OCI-LY7 (cell line): Measurements from ENCODE around the gene CMTM6. TPM values are rescaled to one million over a fixed set of nuclear protein-coding genes. Genes with fewer than 3 reads are reported as not detected.
"Not testable (repeated sequence)": the region's sequence is repeated elsewhere in the genome, so short reads cannot be mapped to it uniquely, and the experiment has no call there.

Experiments
- BruUV-seq: library from RNA; stranded (reverse); fragments of 400-500 nt; replicated peaks from 2 replicates; lab custom pipeline; 2021; lab: Mats Ljungman, UMichigan
- CTCF ChIA-PET: fragments of 300-600 bp; sonication (Branson Sonifier 250); formaldehyde crosslinking; loops from one replicate; lab custom pipeline; 2022; ENCODE audit warnings: antibody characterized with exemption; ENCODE audit not compliant: unreplicated experiment; lab: Charles Lee
- POLR2A ChIA-PET: fragments of 300-600 bp; sonication (Branson Sonifier 250); formaldehyde crosslinking; loops from one replicate; lab custom pipeline; 2022; ENCODE audit warnings: antibody characterized with exemption; lab: Charles Lee
- DNase-seq: peaks from one replicate; pipeline ENCODE4 v3.0.0-alpha.2; 2015; ENCODE audit warnings: low spot score
- H2AFZ ChIP-seq: fragments of 200-600 bp; sonication (generic), shearing (Covaris generic); 2 replicates; pipeline ENCODE4 v1.6.1; 2014; ENCODE audit warnings: mild to moderate bottlenecking, antibody characterized with exemption, low read length, moderate library complexity
- H3K27ac ChIP-seq: fragments of 200-600 bp; sonication (generic); 2 replicates; pipeline ENCODE4 v1.5.1; 2014; ENCODE audit warnings: mixed run types, low read depth, mild to moderate bottlenecking, moderate library complexity, low read length, inconsistent platforms; ENCODE audit not compliant: poor library complexity, severe bottlenecking
- H3K36me3 ChIP-seq: fragments of 200-600 bp; sonication (generic); 2 replicates; pipeline ENCODE4 v1.6.1; 2014; ENCODE audit warnings: mild to moderate bottlenecking, antibody characterized with exemption, low read length, moderate library complexity, mixed read lengths; ENCODE audit not compliant: insufficient read depth
- H3K4me1 ChIP-seq: fragments of 200-600 bp; sonication (generic); 2 replicates; pipeline ENCODE4 v1.5.1; 2014; ENCODE audit warnings: mild to moderate bottlenecking, low read length; ENCODE audit not compliant: insufficient read depth, poor library complexity, severe bottlenecking
- H3K4me2 ChIP-seq: fragments of 200-600 bp; sonication (generic); 2 replicates; pipeline ENCODE4 v1.6.1; 2014; ENCODE audit warnings: mild to moderate bottlenecking, low read length
- H3K4me3 ChIP-seq: fragments of 200-600 bp; sonication (generic); 2 replicates; pipeline ENCODE4 v1.5.1; 2014; ENCODE audit warnings: mild to moderate bottlenecking, low read depth, low read length; ENCODE audit not compliant: poor library complexity, severe bottlenecking
- H3K79me2 ChIP-seq: fragments of 200-600 bp; sonication (generic); 2 replicates; pipeline ENCODE4 v1.6.1; 2016; ENCODE audit warnings: low read depth, mild to moderate bottlenecking, low read length, moderate library complexity, mixed read lengths; ENCODE audit not compliant: insufficient read depth
- H3K9me2 ChIP-seq: fragments of 200-600 bp; sonication (generic); 2 replicates; pipeline ENCODE4 v1.6.1; 2016; ENCODE audit warnings: mild to moderate bottlenecking, low read length, mixed read lengths; ENCODE audit not compliant: insufficient read depth
- H3K9me3 ChIP-seq: fragments of 200-600 bp; sonication (generic); 2 replicates; pipeline ENCODE4 v1.6.1; 2014; ENCODE audit warnings: mild to moderate bottlenecking, mixed run types, low read length, mixed read lengths
- H4K20me1 ChIP-seq: fragments of 200-600 bp; sonication (generic); 2 replicates; pipeline ENCODE4 v1.6.1; 2014; ENCODE audit warnings: mild to moderate bottlenecking, antibody characterized with exemption, low read length, moderate library complexity, mixed read lengths; ENCODE audit not compliant: insufficient read depth
- EZH2phosphoT487 ChIP-seq: fragments of 200-600 bp; sonication (generic); IDR thresholded peaks from 2 replicates; pipeline ENCODE4 v1.6.1; 2018; ENCODE audit warnings: low read depth, borderline replicate concordance, mild to moderate bottlenecking, mixed run types, antibody characterized with exemption, low read length, moderate library complexity, mixed read lengths
- intact Hi-C: fragments of 100-400 bp; cut with micrococcal nuclease; formaldehyde crosslinking; loops from one replicate; pipeline ENCODE4 v1.10.0; 2022; ENCODE audit not compliant: unreplicated experiment
- total RNA-seq, 2 experiments: library from RNA; depleted of rRNA in 1 of 2; stranded (reverse); fragments of >200 nt in 1 of 2; shearing (Covaris generic) in 1 of 2; gene quantifications; 2 replicates each; pipeline ENCODE4 v1.2.3, GENCODE V29; 2014 to 2022
- TF ChIP-seq, protein P1 (sequence below): fragments of 200-600 bp; sonication (generic); conservative IDR thresholded peaks from 2 replicates; pipeline ENCODE4 v1.5.1; 2014; ENCODE audit warnings: mild to moderate bottlenecking, antibody characterized with exemption, low read length, moderate library complexity, mixed read lengths

CMTM6 gene
- total RNA-seq, 2 experiments from 2014 or later: 26.2 to 36.0 TPM

DNA sequence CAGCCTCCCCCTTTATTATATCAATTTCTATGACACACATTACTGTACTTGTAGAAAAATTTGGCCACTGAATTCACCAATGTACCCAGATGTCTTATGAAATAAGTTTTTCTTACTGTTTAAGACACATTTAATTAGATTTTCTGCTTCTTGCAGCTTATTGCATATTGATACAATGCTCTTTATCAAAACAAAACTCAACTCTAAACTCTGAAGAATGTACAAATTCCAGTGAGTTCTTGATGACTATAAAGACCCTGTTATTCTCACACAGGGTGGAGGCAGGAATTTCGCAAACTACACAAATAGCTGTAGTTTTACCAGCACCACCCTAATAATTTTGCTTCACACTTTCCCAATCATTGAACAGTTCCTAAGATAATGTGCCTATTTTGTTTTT is 22.0 kb downstream of the CMTM6 start:
- BruUV-seq: no TSS peak
- Histone ChIP-seq H3K4me3 (no peak overlapping the region), H4K20me1 (no peaks in the 10 kb centered on the region), H3K79me2 (no peaks in the 10 kb centered on the region), H3K27ac (no peak overlapping the region), H3K9me2 (no peaks in the 10 kb centered on the region), H3K9me3 (no peaks in the 10 kb centered on the region), H3K4me1 (peaks cover 14% of the 10 kb centered on the region), H3K36me3 (peaks cover 34% of the 10 kb centered on the region), H2AFZ (no peak overlapping the region), H3K4me2 (no peak overlapping the region)
- DNase-seq: no peak
- CTCF ChIA-PET: no interaction called here
- POLR2A ChIA-PET: interaction anchor here (0.5 to 1.0 kb wide), 4 partner anchors 27 to 172 kb away, joined by 3 to 4 read pairs (median 3); no protein-coding TSS in a partner anchor
- TF ChIP-seq, protein P1, sequence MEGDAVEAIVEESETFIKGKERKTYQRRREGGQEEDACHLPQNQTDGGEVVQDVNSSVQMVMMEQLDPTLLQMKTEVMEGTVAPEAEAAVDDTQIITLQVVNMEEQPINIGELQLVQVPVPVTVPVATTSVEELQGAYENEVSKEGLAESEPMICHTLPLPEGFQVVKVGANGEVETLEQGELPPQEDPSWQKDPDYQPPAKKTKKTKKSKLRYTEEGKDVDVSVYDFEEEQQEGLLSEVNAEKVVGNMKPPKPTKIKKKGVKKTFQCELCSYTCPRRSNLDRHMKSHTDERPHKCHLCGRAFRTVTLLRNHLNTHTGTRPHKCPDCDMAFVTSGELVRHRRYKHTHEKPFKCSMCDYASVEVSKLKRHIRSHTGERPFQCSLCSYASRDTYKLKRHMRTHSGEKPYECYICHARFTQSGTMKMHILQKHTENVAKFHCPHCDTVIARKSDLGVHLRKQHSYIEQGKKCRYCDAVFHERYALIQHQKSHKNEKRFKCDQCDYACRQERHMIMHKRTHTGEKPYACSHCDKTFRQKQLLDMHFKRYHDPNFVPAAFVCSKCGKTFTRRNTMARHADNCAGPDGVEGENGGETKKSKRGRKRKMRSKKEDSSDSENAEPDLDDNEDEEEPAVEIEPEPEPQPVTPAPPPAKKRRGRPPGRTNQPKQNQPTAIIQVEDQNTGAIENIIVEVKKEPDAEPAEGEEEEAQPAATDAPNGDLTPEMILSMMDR: no peak
- intact Hi-C loops: no loop called here

GRCh38 chr3:32474201-32474600 is 28.5 kb downstream of the CMTM6 start:
- DNase-seq: no peak
- Histone ChIP-seq H4K20me1 (no peaks in the 10 kb centered on the region), H3K4me1 (peaks cover 3% of the 10 kb centered on the region), H3K27ac (no peak overlapping the region), H2AFZ (no peak overlapping the region), H3K79me2 (no peaks in the 10 kb centered on the region), H3K9me2 (no peaks in the 10 kb centered on the region), H3K9me3 (no peaks in the 10 kb centered on the region), H3K4me3 (no peak overlapping the region), H3K4me2 (no peak overlapping the region), H3K36me3 (peaks cover 8% of the 10 kb centered on the region)
- POLR2A ChIA-PET: interaction anchor here (1.8 kb wide), 1 partner anchor 35 kb away, joined by 8 read pairs; no protein-coding TSS in a partner anchor
- intact Hi-C loops: no loop called here
- TF ChIP-seq, protein P1: no peak
- TF ChIP-seq EZH2phosphoT487: no peak
- CTCF ChIA-PET: no interaction called here
- BruUV-seq: no TSS peak

GRCh38 chr3:32472151-32472550 is 30.5 kb downstream of the CMTM6 start:
- intact Hi-C loops, H2AFZ ChIP-seq, H3K4me1 ChIP-seq, H3K27ac ChIP-seq, CTCF ChIA-PET, H3K79me2 ChIP-seq, DNase-seq, H3K9me2 ChIP-seq, H3K36me3 ChIP-seq, H4K20me1 ChIP-seq, H3K9me3 ChIP-seq, BruUV-seq, H3K4me2 ChIP-seq, H3K4me3 ChIP-seq: not testable (repeated sequence)
- POLR2A ChIA-PET: interaction anchor here (1.0 kb wide), 1 partner anchor 56 kb away, joined by 4 read pairs; no protein-coding TSS in a partner anchor
